GM12864 (cell line): ENCODE data around the gene MYH6.

Experiments
- DNase-seq: peaks from one replicate; pipeline ENCODE4 v3.0.0-alpha.2; 2011; ENCODE audit warnings: low read depth
- H3K4me3 ChIP-seq: 2 replicates; pipeline ENCODE4 v1.5.1; 2011; ENCODE audit warnings: mild to moderate bottlenecking, low read depth, low read length, control low read depth
- TF ChIP-seq, protein P1 (sequence below): IDR thresholded peaks from 2 replicates; pipeline ENCODE4 v1.5.1; 2011; ENCODE audit warnings: low read depth, mild to moderate bottlenecking, moderate library complexity, low read length, control low read depth, inconsistent platforms; ENCODE audit errors: missing control alignments

Gene MYH6

DNA sequence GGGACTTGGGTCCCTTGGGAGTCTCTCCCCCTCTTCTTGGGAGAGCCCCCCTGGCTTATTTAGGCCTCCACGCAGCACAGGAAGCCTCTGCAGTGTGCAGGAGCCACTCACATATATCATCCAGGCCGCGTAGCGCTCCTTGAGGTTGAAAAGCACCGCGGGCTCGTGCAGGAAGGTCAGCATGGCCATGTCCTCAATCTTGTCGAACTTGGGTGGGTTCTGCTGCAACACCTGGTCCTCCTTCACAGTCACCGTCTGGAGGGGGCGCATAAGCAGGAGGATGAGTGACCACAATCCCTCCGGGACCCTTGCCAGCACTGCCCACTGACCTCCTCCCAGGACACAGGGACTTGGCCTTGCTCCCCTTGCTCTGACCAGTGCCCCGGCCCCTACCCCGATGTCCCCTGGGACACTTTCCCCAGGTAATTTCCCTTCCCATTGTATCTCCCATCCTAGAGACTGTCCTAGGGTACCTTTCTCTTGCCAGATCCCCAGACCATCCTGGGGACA is 2.5 kb downstream of the MYH6 start:
- TF ChIP-seq, protein P1, sequence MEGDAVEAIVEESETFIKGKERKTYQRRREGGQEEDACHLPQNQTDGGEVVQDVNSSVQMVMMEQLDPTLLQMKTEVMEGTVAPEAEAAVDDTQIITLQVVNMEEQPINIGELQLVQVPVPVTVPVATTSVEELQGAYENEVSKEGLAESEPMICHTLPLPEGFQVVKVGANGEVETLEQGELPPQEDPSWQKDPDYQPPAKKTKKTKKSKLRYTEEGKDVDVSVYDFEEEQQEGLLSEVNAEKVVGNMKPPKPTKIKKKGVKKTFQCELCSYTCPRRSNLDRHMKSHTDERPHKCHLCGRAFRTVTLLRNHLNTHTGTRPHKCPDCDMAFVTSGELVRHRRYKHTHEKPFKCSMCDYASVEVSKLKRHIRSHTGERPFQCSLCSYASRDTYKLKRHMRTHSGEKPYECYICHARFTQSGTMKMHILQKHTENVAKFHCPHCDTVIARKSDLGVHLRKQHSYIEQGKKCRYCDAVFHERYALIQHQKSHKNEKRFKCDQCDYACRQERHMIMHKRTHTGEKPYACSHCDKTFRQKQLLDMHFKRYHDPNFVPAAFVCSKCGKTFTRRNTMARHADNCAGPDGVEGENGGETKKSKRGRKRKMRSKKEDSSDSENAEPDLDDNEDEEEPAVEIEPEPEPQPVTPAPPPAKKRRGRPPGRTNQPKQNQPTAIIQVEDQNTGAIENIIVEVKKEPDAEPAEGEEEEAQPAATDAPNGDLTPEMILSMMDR, result no peak
- no peak for DNase-seq
- H3K4me3 ChIP-seq, result no peak overlapping the region

DNA sequence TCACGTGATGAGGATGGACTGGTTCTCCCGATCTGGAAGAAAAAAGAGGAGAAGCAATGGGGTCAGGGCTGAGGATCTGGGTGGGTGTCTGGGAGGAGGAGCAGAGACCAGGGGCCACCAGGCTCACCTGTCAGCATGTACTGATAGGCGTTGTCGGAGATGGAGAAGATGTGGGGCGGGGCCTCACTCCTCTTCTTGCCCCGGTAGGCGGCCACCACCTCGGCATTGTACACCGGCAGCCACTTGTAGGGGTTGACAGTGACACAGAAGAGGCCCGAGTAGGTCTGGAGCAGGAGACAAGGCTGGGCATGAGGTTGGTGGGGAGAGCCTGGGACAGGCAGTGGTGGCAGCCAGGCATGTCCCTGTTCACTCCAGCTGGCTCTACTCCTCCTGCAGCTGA is 3.0 kb downstream of the MYH6 start:
- no peak overlapping the region for H3K4me3 ChIP-seq
- TF ChIP-seq, protein P1, result no peak
- no peak for DNase-seq

DNA sequence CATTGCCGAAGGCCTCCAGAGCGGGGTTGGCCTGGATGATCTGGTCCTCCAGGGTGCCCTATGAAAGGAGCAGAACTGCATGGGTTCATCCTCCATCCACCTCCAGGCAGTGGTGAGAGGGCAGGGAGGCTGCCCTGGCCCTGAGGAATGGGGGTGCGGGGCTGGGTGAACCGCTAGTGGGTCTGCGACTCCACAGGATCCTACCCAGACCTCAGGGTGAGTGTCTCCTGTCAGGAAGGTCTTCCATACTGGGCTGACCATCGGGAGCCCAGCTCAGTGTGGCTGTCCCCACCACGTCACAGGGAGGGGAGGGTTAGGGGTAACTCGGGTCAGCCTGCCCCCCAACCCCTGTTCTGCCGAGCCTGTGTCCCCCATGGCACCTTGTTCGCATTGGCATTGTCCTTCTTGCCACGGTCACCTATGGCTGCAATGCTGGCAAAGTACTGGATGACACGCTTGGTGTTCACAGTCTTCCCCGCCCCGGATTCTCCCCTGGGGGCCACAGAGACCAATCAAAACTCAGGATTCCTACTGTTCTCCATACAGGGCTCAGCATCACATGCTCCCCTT is 3.7 kb downstream of the MYH6 start:
- TF ChIP-seq, protein P1, result no peak
- DNase-seq, result no peak

DNA sequence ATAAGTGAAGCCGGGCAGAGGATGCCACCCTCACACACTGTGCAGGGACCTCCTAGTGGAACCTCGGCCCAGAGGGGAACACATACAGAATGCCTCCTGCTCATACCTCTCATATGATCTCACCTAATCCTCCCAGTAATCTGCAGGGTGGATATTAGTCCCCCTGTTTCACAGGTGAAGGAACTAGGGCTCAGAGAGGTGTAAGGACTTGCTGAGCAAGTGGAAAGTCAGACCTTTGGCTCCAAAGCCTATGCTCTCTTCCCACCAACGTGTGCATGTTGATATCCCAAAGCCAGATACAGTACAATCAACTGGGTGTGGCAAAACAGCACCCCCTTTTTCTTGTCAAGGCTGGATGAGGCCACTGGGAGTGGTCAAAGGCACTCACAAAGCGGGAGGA is 4.2 kb downstream of the MYH6 start:
- DNase-seq, result no peak
- TF ChIP-seq, protein P1, result no peak
- H3K4me3 ChIP-seq, result no peak overlapping the region

More for the DNA sequence above, 3.7 kb downstream of the MYH6 start:
- H3K4me3 ChIP-seq, result no peak overlapping the region

DNA sequence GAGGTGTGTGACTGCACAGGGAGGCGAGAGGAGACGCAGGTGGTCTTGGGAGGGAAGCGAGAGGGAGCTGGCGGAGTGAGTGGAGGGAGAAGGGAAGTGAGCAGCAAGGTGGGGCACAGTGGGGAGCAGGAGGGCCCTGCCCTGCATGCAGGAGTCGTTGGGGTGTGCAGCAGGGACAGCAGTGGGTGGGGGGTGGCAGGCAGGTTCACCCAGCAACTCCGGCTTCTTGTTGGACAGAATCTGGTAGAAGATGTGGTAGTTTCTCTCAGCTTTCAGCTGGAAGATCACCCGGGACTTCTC is 5.0 kb downstream of the MYH6 start:
- DNase-seq, result no peak
- no peak overlapping the region for H3K4me3 ChIP-seq
- TF ChIP-seq, protein P1, result no peak

DNA sequence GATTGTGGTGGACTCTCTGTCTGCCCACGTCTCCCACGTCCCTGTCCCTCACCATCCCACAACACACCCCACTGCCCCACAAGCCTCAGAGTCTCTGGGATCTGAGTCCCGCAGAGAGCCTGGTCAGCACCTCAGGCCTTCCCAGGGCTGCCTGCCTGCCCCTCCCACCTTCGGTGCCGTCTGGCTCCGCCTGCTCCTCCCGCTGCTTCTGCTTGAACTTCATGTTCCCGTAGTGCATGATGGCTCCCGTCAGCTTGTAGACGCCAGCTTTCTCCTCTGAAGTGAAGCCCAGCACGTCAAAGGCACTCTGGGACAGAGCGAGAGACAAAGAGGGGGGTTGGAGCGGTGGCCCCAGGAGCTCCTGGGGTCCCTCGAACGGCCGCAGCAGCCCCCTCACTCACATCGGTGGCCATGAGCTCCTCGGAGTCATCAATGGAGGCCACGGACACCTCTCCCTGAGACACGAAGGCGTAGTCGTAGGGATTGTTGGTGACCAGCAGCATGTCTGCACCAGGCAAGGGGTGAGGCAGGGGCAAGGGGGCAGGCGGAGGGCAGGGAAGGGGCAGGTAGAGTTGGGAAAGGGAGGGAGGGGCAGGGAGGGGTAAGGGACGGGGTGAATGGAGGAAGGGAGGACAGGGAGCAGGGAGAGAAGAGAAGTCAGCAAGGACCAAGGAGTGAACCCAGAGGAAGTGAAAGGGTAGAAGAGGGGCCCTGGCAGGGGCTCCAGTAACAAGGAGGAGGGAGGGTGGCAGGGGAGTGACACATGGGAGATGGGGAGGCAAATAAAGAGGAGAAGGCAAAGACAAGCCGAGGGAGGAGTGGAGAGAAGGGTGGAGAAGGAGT is 5.6 kb downstream of the MYH6 start:
- no peak for DNase-seq
- H3K4me3 ChIP-seq, result no peak overlapping the region
- TF ChIP-seq, protein P1, result no peak
